ENCODE data around the gene TBC1D22B. TPM values are rescaled to one million over a fixed set of nuclear protein-coding genes. Genes with fewer than 3 reads are reported as not detected.

TBC1D22B gene
- total RNA-seq, 1 donor = 4.8 TPM

DNA sequence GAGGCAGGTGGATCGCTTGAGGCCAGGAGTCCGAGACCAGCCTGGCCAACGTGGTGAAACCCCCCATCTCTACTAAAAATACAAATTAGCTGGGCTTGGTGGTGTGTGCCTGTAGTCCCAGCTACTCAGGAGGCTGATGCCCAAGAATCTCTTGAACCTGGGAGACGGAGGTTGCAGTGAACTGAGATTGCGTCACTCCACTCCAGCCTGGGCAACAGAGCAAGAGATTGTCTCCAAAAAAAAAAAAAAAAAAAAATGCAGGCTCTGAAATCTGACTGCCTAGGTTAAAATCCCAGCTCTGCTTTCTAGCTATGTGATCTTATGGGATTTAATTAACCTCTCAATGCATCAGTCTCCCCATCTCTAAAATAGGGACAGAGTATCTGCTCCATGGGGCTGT lies 3.6 kb downstream of the TBC1D22B start:
- no peak overlapping the region for H3K4me3 ChIP-seq (ENCODE audit: low read depth, low read length)
- TF ChIP-seq, protein P1, sequence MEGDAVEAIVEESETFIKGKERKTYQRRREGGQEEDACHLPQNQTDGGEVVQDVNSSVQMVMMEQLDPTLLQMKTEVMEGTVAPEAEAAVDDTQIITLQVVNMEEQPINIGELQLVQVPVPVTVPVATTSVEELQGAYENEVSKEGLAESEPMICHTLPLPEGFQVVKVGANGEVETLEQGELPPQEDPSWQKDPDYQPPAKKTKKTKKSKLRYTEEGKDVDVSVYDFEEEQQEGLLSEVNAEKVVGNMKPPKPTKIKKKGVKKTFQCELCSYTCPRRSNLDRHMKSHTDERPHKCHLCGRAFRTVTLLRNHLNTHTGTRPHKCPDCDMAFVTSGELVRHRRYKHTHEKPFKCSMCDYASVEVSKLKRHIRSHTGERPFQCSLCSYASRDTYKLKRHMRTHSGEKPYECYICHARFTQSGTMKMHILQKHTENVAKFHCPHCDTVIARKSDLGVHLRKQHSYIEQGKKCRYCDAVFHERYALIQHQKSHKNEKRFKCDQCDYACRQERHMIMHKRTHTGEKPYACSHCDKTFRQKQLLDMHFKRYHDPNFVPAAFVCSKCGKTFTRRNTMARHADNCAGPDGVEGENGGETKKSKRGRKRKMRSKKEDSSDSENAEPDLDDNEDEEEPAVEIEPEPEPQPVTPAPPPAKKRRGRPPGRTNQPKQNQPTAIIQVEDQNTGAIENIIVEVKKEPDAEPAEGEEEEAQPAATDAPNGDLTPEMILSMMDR (IDR thresholded peaks at IDR 0.05; ENCODE audit: insufficient read depth, low read length) = no peak
- DNase-seq (ENCODE audit: low read depth) = peak; percentile 22

DNA sequence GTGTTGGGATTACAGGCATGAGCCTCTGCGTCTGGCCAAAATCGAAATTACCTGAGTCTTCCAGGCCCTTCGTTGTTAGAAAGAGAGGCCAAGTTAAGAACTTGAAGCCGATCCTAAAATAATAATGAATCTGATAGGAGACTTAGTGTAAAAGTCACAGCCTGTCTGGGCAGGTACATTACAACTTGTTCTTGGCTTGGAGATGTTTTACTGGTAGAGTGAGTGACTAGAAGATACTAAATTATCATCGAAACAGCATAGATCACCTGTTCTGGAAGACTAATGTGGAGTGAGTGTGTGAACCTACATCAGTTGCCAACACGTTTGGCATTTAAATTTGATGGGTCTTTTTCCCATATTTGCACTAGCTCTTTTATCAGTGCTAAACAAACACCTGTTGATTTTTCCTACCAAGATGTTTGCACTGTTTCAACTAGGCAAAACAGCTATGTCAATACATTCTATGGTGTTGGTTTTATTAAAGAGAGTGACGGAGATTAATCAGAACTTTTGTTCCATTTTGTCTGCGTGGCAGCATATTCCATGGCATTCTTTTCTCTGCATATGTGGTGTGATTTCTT lies 5.0 kb downstream of the TBC1D22B start:
- no peak for DNase-seq (ENCODE audit: low read depth)
- TF ChIP-seq, protein P1 (IDR thresholded peaks at IDR 0.05; ENCODE audit: insufficient read depth, low read length) = no peak
- no peak overlapping the region for H3K4me3 ChIP-seq (ENCODE audit: low read depth, low read length)

DNA sequence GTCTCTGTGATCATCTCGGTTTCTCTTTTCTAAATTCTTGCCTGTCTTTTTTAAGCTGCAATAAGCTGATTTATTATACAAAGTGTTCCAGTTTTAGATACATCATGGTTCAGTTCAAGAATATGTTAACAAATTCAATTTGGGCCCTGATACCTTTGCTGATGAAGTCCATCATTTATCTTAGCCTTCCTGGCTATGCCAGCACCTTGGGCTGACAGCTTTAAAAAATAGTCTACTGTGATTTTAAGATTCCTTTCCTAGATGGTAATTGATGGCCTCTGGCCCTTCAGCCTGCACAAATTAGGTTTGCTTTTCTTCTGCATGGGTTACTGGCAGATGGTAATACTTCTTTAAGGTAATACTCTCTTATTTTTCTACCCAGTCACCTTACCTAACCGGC lies 7.4 kb downstream of the TBC1D22B start:
- no peak for DNase-seq (ENCODE audit: low read depth)
- TF ChIP-seq, protein P1 (IDR thresholded peaks at IDR 0.05; ENCODE audit: insufficient read depth, low read length) = no peak
- no peak overlapping the region for H3K4me3 ChIP-seq (ENCODE audit: low read depth, low read length)

DNA sequence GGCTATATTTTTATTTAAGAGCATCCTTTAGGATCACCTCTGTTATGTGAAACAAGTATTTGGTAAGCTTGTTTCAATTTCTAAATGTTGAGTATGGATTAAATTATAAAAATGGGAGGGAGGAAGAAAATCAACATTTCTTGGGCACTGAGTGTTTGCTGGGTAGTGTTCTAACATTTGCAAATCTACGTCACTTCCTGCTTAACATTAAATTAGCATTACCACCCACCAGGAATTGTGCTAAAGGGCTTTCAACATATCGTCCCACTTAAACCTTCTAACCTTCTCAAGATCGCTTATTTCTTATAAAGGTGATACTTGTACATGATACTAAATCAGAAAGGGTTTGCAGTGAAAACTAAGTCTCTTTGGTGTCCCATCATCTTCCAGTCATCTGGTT lies 8.3 kb downstream of the TBC1D22B start:
- no peak for DNase-seq (ENCODE audit: low read depth)
- H3K4me3 ChIP-seq (ENCODE audit: low read depth, low read length) = no peak overlapping the region
- TF ChIP-seq, protein P1 (IDR thresholded peaks at IDR 0.05; ENCODE audit: insufficient read depth, low read length) = no peak

DNA sequence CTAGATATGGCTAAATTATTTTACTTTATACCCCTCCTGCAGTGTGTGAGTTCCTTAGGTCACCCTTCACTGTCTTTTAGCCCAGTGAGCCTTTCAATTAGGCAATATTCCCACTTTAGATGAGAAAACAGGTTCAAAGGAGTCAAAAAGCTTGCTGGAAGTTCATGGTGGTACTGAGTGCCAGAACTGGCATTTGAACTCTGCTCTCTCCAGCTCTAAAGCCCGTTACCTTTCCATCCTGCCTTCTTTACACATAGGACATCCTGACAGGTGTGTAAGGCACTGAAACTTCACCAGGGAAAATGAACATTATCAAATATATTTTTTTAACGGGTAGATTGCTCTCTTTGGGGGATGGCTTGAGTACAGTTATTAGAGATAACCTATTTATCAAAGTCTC lies 11.5 kb downstream of the TBC1D22B start:
- DNase-seq (ENCODE audit: low read depth) = no peak
- TF ChIP-seq, protein P1 (IDR thresholded peaks at IDR 0.05; ENCODE audit: insufficient read depth, low read length) = no peak
- H3K4me3 ChIP-seq (ENCODE audit: low read depth, low read length) = no peak overlapping the region

DNA sequence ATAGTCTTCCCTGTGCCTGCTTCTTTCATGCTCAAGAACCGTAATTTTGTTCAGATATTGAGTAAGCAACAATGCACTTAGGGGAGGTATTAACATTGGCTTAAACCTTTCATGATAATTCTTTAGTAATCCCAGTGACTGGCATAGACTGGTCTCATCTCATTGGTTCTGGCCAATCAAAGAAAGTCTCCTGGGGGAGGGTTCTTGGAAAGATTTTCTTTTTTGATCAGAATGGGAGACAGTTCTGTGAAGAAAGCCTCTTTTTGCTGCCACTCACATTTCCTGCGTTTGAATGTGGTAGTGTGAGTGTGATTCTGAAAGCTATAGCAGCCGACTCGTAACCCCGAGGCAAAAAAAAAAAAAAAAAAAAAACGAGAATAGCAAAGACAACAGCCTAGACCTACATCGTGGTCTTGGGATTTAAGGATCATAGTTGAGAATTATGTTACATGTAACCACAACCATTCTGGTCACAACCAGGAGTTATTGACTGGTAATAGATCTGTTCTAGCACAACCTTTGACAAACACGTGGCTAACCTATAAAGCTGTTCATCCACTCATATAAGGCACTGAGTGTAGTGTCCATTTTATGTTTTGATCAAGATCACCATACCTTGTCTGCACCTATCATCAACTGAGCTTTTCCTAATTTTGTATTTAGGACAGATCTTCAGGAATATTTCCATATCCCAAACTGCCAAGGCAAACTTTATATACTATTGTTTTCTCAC lies 15.4 kb downstream of the TBC1D22B start:
- H3K4me3 ChIP-seq (ENCODE audit: low read depth, low read length) = no peak overlapping the region
- DNase-seq (ENCODE audit: low read depth) = no peak
- TF ChIP-seq, protein P1 (IDR thresholded peaks at IDR 0.05; ENCODE audit: insufficient read depth, low read length) = no peak

Data from fibroblast of the aortic adventitia (primary cell).